H1 (cell line): Measurements from ENCODE around the gene FEM1C. TPM values are rescaled to one million over a fixed set of nuclear protein-coding genes. Genes with fewer than 3 reads are reported as not detected.

Experiments
- CTCF ChIA-PET: fragments of 300-600 bp; sonication (Branson Sonifier 250); formaldehyde crosslinking; loops from one replicate; lab custom pipeline; 2021; ENCODE audit not compliant: partially characterized antibody; lab: Charles Lee
- POLR2A ChIA-PET: fragments of 300-600 bp; sonication (Branson Sonifier 250); formaldehyde crosslinking; loops from one replicate; lab custom pipeline; 2021; ENCODE audit warnings: inconsistent platforms; ENCODE audit not compliant: partially characterized antibody; lab: Charles Lee
- DNase-seq, 2 experiments: peaks; one replicate each; pipeline versions ENCODE4 v3.0.0 to v3.0.0-alpha.2; 2010 to 2022; ENCODE audit warnings: low spot score in 2 of 2, low read depth in 1 of 2, mixed read lengths in 1 of 2
- FAIRE-seq: peaks from 2 replicates; lab custom pipeline; 2011; peaks lifted over from hg19 to GRCh38; lab: Jason Lieb, UNC
- H2AFZ ChIP-seq: 2 replicates; pipeline ENCODE4 v1.8.1; 2012; ENCODE audit warnings: low read length, inconsistent platforms
- H2AK5ac ChIP-seq: 2 replicates; pipeline ENCODE4 v1.6.1; 2013; ENCODE audit warnings: low read depth, low read length
- H2BK120ac ChIP-seq: replicated peaks from 2 replicates; pipeline ENCODE3; 2013; ENCODE audit warnings: low read depth, low read length, inconsistent platforms
- H2BK12ac ChIP-seq: 2 replicates; pipeline ENCODE4 v1.6.1; 2013; ENCODE audit warnings: low read depth, low read length
- H2BK15ac ChIP-seq: 2 replicates; pipeline ENCODE4 v1.6.1; 2013; ENCODE audit warnings: low read length
- H2BK20ac ChIP-seq: 2 replicates; pipeline ENCODE4 v1.6.1; 2013; ENCODE audit warnings: low read length
- H2BK5ac ChIP-seq: 2 replicates; pipeline ENCODE4 v1.6.1; 2013; ENCODE audit warnings: low read depth, low read length
- H3K14ac ChIP-seq: 2 replicates; pipeline ENCODE4 v1.6.1; 2013; ENCODE audit warnings: inconsistent platforms; ENCODE audit not compliant: insufficient read length
- H3K18ac ChIP-seq: 2 replicates; pipeline ENCODE4 v1.6.1; 2013; ENCODE audit warnings: low read length; ENCODE audit errors: extremely low read depth
- H3K23ac ChIP-seq: 2 replicates; pipeline ENCODE4 v1.6.1; 2013; ENCODE audit warnings: inconsistent platforms; ENCODE audit not compliant: insufficient read length
- H3K23me2 ChIP-seq: 2 replicates; pipeline ENCODE4 v1.6.1; 2013; ENCODE audit warnings: low read depth, low read length
- H3K27ac ChIP-seq: 2 replicates; pipeline ENCODE4 v1.6.1; 2011; ENCODE audit warnings: low read depth, low read length, inconsistent platforms
- H3K27me3 ChIP-seq, 4 experiments: replicated peaks in 1 of 4; 1 replicate in 1 of 4; 2 replicates in 3 of 4; pipeline versions ENCODE4 v1.6.1 to v1.8.1; 2011 to 2013; ENCODE audit warnings: low read length in 3 of 4, mild to moderate bottlenecking in 3 of 4, inconsistent platforms in 2 of 4, mixed read lengths in 2 of 4, moderate library complexity in 1 of 4; ENCODE audit not compliant: control insufficient read depth in 3 of 4, insufficient read depth in 3 of 4; ENCODE audit errors: extremely low read depth in 1 of 4
- H3K36me3 ChIP-seq, 4 experiments: 2 replicates each; pipeline versions ENCODE4 v1.6.1 to v1.8.1; 2011 to 2013; ENCODE audit warnings: mild to moderate bottlenecking in 4 of 4, low read length in 3 of 4, moderate library complexity in 2 of 4, control low read depth in 1 of 4, inconsistent platforms in 1 of 4; ENCODE audit not compliant: insufficient read depth in 4 of 4, control insufficient read depth in 2 of 4
- H3K4ac ChIP-seq: replicated peaks from 2 replicates; pipeline ENCODE3; 2013; ENCODE audit warnings: low read length, low read depth, mixed read lengths, inconsistent platforms; ENCODE audit not compliant: insufficient read length
- H3K4me1 ChIP-seq, 4 experiments: replicated peaks in 1 of 4; 1 replicate in 1 of 4; 2 replicates in 3 of 4; pipeline versions ENCODE4 v1.6.1 to v1.8.1; 2011 to 2013; ENCODE audit warnings: low read length in 3 of 4, inconsistent platforms in 2 of 4, mixed read lengths in 1 of 4; ENCODE audit not compliant: insufficient read depth in 4 of 4, control insufficient read depth in 3 of 4
- H3K4me2 ChIP-seq, 2 experiments: 2 replicates each; pipeline versions ENCODE4 v1.6.1 to v1.8.1; 2011 to 2013; ENCODE audit warnings: low read depth in 2 of 2, low read length in 2 of 2, control low read depth in 1 of 2, inconsistent platforms in 1 of 2, mild to moderate bottlenecking in 1 of 2; ENCODE audit not compliant: insufficient read depth in 1 of 2
- H3K4me3 ChIP-seq, 4 experiments: fragments of 200-600, 300-600 bp in 1 of 4; sonication (generic), shearing (Covaris generic), sonication (Bioruptor Twin) in 1 of 4; 2 replicates each; pipeline versions ENCODE4 v1.5.1 to v1.8.1; 2011 to 2016; ENCODE audit warnings: low read length in 4 of 4, low read depth in 3 of 4, control low read depth in 2 of 4, inconsistent platforms in 2 of 4, mild to moderate bottlenecking in 2 of 4, mixed read lengths in 1 of 4, moderate library complexity in 1 of 4; ENCODE audit not compliant: insufficient read depth in 2 of 4; ENCODE audit errors: extremely low read depth in 1 of 4
- H3K56ac ChIP-seq: replicated peaks from 2 replicates; pipeline ENCODE3; 2013; ENCODE audit warnings: low read depth, mild to moderate bottlenecking, mixed read lengths, low read length, inconsistent platforms; ENCODE audit not compliant: insufficient read length
- H3K79me1 ChIP-seq: 2 replicates; pipeline ENCODE4 v1.6.1; 2013; ENCODE audit warnings: low read depth, low read length, control low read depth
- H3K79me2 ChIP-seq, 2 experiments: 2 replicates each; pipeline versions ENCODE4 v1.6.1 to v1.8.1; 2012 to 2013; ENCODE audit warnings: low read length in 2 of 2, mild to moderate bottlenecking in 2 of 2, inconsistent platforms in 1 of 2; ENCODE audit not compliant: insufficient read depth in 2 of 2, control insufficient read depth in 1 of 2
- H3K9ac ChIP-seq, 4 experiments: replicated peaks in 1 of 4; 1 replicate in 1 of 4; 2 replicates in 3 of 4; pipeline versions ENCODE4 v1.6.1 to v1.8.1; 2011 to 2013; ENCODE audit warnings: low read depth in 3 of 4, low read length in 3 of 4, control low read depth in 2 of 4, mild to moderate bottlenecking in 2 of 4, moderate library complexity in 2 of 4, inconsistent platforms in 1 of 4; ENCODE audit errors: extremely low read depth in 1 of 4
- H3K9me3 ChIP-seq, 2 experiments: 2 replicates each; pipeline versions ENCODE4 v1.6.1 to v1.8.1; 2012 to 2013; ENCODE audit warnings: mild to moderate bottlenecking in 2 of 2, moderate library complexity in 2 of 2, control low read depth in 1 of 2, inconsistent platforms in 1 of 2, low read depth in 1 of 2, low read length in 1 of 2, mixed read lengths in 1 of 2; ENCODE audit not compliant: insufficient read depth in 2 of 2
- H4K20me1 ChIP-seq, 2 experiments: replicated peaks in 1 of 2; 2 replicates each; pipeline versions ENCODE3 to v1.8.1; 2011 to 2013; ENCODE audit warnings: inconsistent platforms in 2 of 2, low read length in 2 of 2, mild to moderate bottlenecking in 1 of 2; ENCODE audit not compliant: insufficient read depth in 2 of 2, control insufficient read depth in 1 of 2
- H4K5ac ChIP-seq: 2 replicates; pipeline ENCODE4 v1.6.1; 2013; ENCODE audit warnings: low read length, low read depth, mixed read lengths, inconsistent platforms; ENCODE audit not compliant: insufficient read length
- H4K8ac ChIP-seq: 2 replicates; pipeline ENCODE4 v1.8.0; 2013; ENCODE audit warnings: mild to moderate bottlenecking, moderate library complexity, low read length, inconsistent platforms; ENCODE audit not compliant: insufficient read depth; ENCODE audit errors: extremely low read depth
- H4K91ac ChIP-seq: replicated peaks from 2 replicates; pipeline ENCODE3; 2013; ENCODE audit warnings: low read length, mixed read lengths, inconsistent platforms; ENCODE audit not compliant: insufficient read length
- TCF12 ChIP-seq: IDR thresholded peaks from 2 replicates; pipeline ENCODE4 v1.6.1; 2011; ENCODE audit warnings: low read depth, mild to moderate bottlenecking, low read length
- WGBS, 2 experiments: shearing (Covaris generic) in 1 of 2; methylation state at CpG; one replicate each; pipeline versions ENCODE4 v1.1.6 to v1.1.7; 2013 to 2015; ENCODE audit warnings: low lambda C conversion rate in 2 of 2, mixed read lengths in 2 of 2, inconsistent platforms in 1 of 2, low coverage in 1 of 2, missing lambda C conversion rate in 1 of 2; ENCODE audit not compliant: insufficient replicate concordance in 2 of 2, insufficient coverage in 1 of 2, insufficient read length in 1 of 2; ENCODE audit errors: extremely low coverage in 1 of 2, missing lambda C conversion rate in 1 of 2; 5-methylcytosine and 5-hydroxymethylcytosine counted together
- polyA plus RNA-seq, 7 experiments: library from polyadenylated mRNA; depleted of rRNA in 3 of 7; stranded (reverse) in 5 of 7; unstranded in 2 of 7; fragments of >200 nt in 5 of 7; fragments of 200-250 nt in 2 of 7; gene quantifications; 1 replicate in 5 of 7; 2 replicates in 1 of 7; 4 replicates in 1 of 7; pipeline versions ENCODE4 v1.2.1 to v1.2.3, GENCODE V29; 2011 to 2013; ENCODE audit warnings: missing spikeins in 2 of 7, mixed read lengths in 2 of 7
- total RNA-seq: library from RNA; stranded (reverse); fragmentation: NEBNext Ultra II Directional; extraction: Animal tissue kit (Norgen Biotek cat#: 25700); gene quantifications from 2 replicates; pipeline ENCODE4 v1.2.1, GENCODE V29; 2021

Gene FEM1C
- total and polyA plus RNA-seq, 2 of the 8 experiments (the other 6 are each of a cell fraction or from before 2014, with no cell fraction given), result 4.4 to 17.7 TPM

DNA sequence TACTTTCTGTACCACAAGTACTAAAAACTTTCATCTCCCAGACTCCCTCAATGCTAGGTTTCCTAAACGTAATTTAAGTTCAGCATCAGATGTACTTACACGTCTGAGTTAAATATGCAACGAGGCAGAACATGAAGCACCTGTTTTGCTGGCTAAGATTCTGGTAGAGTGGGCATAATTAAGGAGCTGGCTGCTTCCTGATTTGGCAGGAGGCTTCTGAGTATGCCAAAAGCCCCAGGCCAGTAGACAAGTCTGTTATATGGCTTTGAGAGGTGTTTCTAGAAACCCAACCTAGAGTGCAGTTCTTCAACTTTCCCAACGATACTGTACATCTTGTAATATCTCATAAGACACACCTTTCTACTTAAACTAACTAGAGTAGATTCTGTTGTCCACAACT lies 44.1 kb upstream of the FEM1C start:
- Histone ChIP-seq H2AFZ (no peak overlapping the region), H4K20me1 (no peaks in the 10 kb centered on the region), H3K4me1 (no peaks in the 10 kb centered on the region), H3K79me1 (no peaks in the 10 kb centered on the region), H4K91ac (no peak overlapping the region), H3K23me2 (no peaks in the 10 kb centered on the region), H3K9ac (no peak overlapping the region; a peak in 1 of 7 replicates), H3K56ac (no peak overlapping the region), H3K36me3 (no peaks in the 10 kb centered on the region), H3K79me2 (no peaks in the 10 kb centered on the region), H3K27ac (no peak overlapping the region), H2BK120ac (no peak overlapping the region), H4K5ac (no peak overlapping the region), H2AK5ac (no peak overlapping the region), H4K8ac (no peak overlapping the region), H3K4me2 (no peak overlapping the region), H2BK5ac (no peak overlapping the region), H3K14ac (no peak overlapping the region), H3K4ac (no peak overlapping the region), H3K23ac (no peak overlapping the region), H3K18ac (no peak overlapping the region), H3K9me3 (no peaks in the 10 kb centered on the region), H2BK20ac (no peak overlapping the region), H3K27me3 (no peaks in the 10 kb centered on the region), H2BK15ac (no peak overlapping the region), H3K4me3 (no peak overlapping the region), H2BK12ac (no peak overlapping the region)
- FAIRE-seq (no peak), DNase-seq (no peak)
- WGBS, 2 experiments, result 88% methylated on average over 4 of the region's 4 CpGs; no CpG with 5 or more reads in 1 of the 2 experiments
- ChIA-PET CTCF (interaction anchor here (0.8 to 1.8 kb wide), 5 partner anchors 12 to 279 kb away, joined by 3 to 16 read pairs (median 3); no protein-coding TSS in a partner anchor), POLR2A (no interaction called here)
- no peak for TF ChIP-seq TCF12
